Measurements from ENCODE around the gene PAFAH1B1. TPM values are rescaled to one million over a fixed set of nuclear protein-coding genes. Genes with fewer than 3 reads are reported as not detected.
A peak's percentile ranks its signal among the peaks of the same experiment; 100 is the strongest.

PAFAH1B1 gene
- polyA plus RNA-seq, 2 of the 4 experiments (the other 2 are of a cell fraction), result 122 to 197 TPM

GRCh38 chr17:2562162-2562858 lies 31.1 kb upstream of the PAFAH1B1 start:
- no peak overlapping the region for H3K27ac ChIP-seq
- no peak for TF ChIP-seq CTCF (IDR thresholded peaks at IDR 0.05)
- no peak for TF ChIP-seq RFX5 (IDR thresholded peaks at IDR 0.05)
- no peak for TF ChIP-seq CHD4 (IDR thresholded peaks at IDR 0.05; ENCODE audit: borderline replicate concordance)

GRCh38 chr17:2563061-2563460 lies 30.4 kb upstream of the PAFAH1B1 start:
- ATAC-seq, result peak; percentile 62 to 71; a peak in 3 of 6 replicates

More at GRCh38 chr17:2562162-2562858, 31.1 kb upstream of the PAFAH1B1 start:
- FAIRE-seq (peak; percentile 56), ATAC-seq (no peak), DNase-seq (ENCODE audit: low read depth in 1 of 2, low spot score in 1 of 2) (no peak)
- Histone ChIP-seq H3K4me2 (no peak overlapping the region), H3K4me3 (no peak overlapping the region), H3K9me3 (peaks cover 15% of the 10 kb centered on the region), H3K4me1 (peaks cover 13% of the 10 kb centered on the region)
- CTCF ChIA-PET, result interaction anchor here (0.6 to 1.1 kb wide), 2 partner anchors 30 to 113 kb away, joined by 3 read pairs; no protein-coding TSS in a partner anchor
- WGBS (ENCODE audit: missing lambda C conversion rate), result 64% methylated on average over 8 of the region's 8 CpGs
- POLR2A ChIA-PET, result no interaction called here

GRCh38 chr17:2563543-2563942 lies 29.9 kb upstream of the PAFAH1B1 start:
- ATAC-seq, result no peak
- Histone ChIP-seq H3K27ac (no peak overlapping the region), H3K4me1 (peaks cover 13% of the 10 kb centered on the region), H3K4me3 (no peak overlapping the region), H3K4me2 (no peak overlapping the region), H3K9me3 (peaks cover 15% of the 10 kb centered on the region)
- WGBS (ENCODE audit: missing lambda C conversion rate), result 89% methylated on average over 6 of the region's 6 CpGs
- ChIA-PET CTCF (no interaction called here), POLR2A (no interaction called here)
- no peak for TF ChIP-seq FOSL2 (IDR thresholded peaks at IDR 0.05)
- no peak for TF ChIP-seq FOSL2 (CRISPR knock-in tag; IDR thresholded peaks at IDR 0.05)
- no peak for TF ChIP-seq GATA3 (IDR thresholded peaks at IDR 0.05; ENCODE audit: borderline replicate concordance)
- TF ChIP-seq USF2 (IDR thresholded peaks at IDR 0.05), result no peak
- no peak for TF ChIP-seq CEBPB (IDR thresholded peaks at IDR 0.05)
- TF ChIP-seq RFX5 (IDR thresholded peaks at IDR 0.05), result no peak
- TF ChIP-seq NPAS2 (CRISPR knock-in tag; IDR thresholded peaks at IDR 0.05; ENCODE audit: borderline replicate concordance), result no peak
- TF ChIP-seq FOSB (CRISPR knock-in tag; IDR thresholded peaks at IDR 0.05), result no peak
- no peak for TF ChIP-seq ELK1 (IDR thresholded peaks at IDR 0.05; ENCODE audit: low read depth, low read length)
- no peak for TF ChIP-seq CHD4 (IDR thresholded peaks at IDR 0.05; ENCODE audit: borderline replicate concordance)
- FAIRE-seq, result no peak
- DNase-seq (ENCODE audit: low read depth in 1 of 2, low spot score in 1 of 2), result no peak

More at GRCh38 chr17:2563061-2563460, 30.4 kb upstream of the PAFAH1B1 start:
- peaks cover 15% of the 10 kb centered on the region for H3K9me3 ChIP-seq
- H3K4me1 ChIP-seq, result peaks cover 13% of the 10 kb centered on the region
- POLR2A ChIA-PET, result no interaction called here
- H3K4me2 ChIP-seq, result no peak overlapping the region
- WGBS (ENCODE audit: missing lambda C conversion rate), result 68% methylated on average over 7 of the region's 7 CpGs
- no peak overlapping the region for H3K4me3 ChIP-seq
- DNase-seq (ENCODE audit: low read depth in 1 of 2, low spot score in 1 of 2) (no peak), FAIRE-seq (no peak)
- TF ChIP-seq POLR2A (IDR thresholded peaks at IDR 0.05; ENCODE audit: low read length), result no peak
- TF ChIP-seq MAZ (IDR thresholded peaks at IDR 0.05; ENCODE audit: borderline replicate concordance, low read depth, low read length), result no peak
- CTCF ChIA-PET, result no interaction called here
- H3K27ac ChIP-seq, result no peak overlapping the region

- Histone ChIP-seq H3K4me1 (peaks cover 13% of the 10 kb centered on the region), H3K27ac (peak overlapping the region; percentile 34 to 48; a peak in 5 of 6 replicates), H3K4me2 (peak overlapping the region; percentile 66), H3K9me3 (peaks cover 15% of the 10 kb centered on the region), H3K4me3 (no peak overlapping the region)
- ATAC-seq, result peak; percentile 50 to 65; a peak in 3 of 6 replicates
- TF ChIP-seq FOSL2 (IDR thresholded peaks at IDR 0.05) (no peak), FOSL2 (CRISPR knock-in tag; IDR thresholded peaks at IDR 0.05) (peak; percentile 64), ZFP36 (IDR thresholded peaks at IDR 0.05; ENCODE audit: borderline replicate concordance, partially characterized antibody) (no peak), CEBPB (IDR thresholded peaks at IDR 0.05) (peak; percentile 69 to 86; a peak in 3 of 4 replicates), MYC (IDR thresholded peaks at IDR 0.05; ENCODE audit: borderline replicate concordance, low read length) (no peak), USF2 (IDR thresholded peaks at IDR 0.05) (no peak), HEYL (CRISPR knock-in tag; IDR thresholded peaks at IDR 0.05) (no peak)
- POLR2A ChIA-PET, result no interaction called here
- peak in 1 of 2 experiments; percentile 77 for DNase-seq (ENCODE audit: low read depth in 1 of 2, low spot score in 1 of 2)
- WGBS (ENCODE audit: missing lambda C conversion rate), result 25% methylated on average over 5 of the region's 5 CpGs
- CTCF ChIA-PET, result interaction anchor here (1.1 to 1.2 kb wide), 2 partner anchors 11 kb away, joined by 3 to 4 read pairs; no protein-coding TSS in a partner anchor
- FAIRE-seq, result peak; percentile 28
Observed at GRCh38 chr17:2564877-2565276, 28.6 kb upstream of the PAFAH1B1 start.
